Neural cell (in vitro differentiated cells): ENCODE measurements around the gene MPO. TPM values are rescaled to one million over a fixed set of nuclear protein-coding genes. Genes with fewer than 3 reads are reported as not detected.

Source experiments
- H2AFZ ChIP-seq: fragments of 200-600, 300-800 bp; sonication (generic), shearing (Covaris generic); 2 replicates; pipeline ENCODE4 v1.6.0; 2014; ENCODE audit warnings: low read depth, mild to moderate bottlenecking, antibody characterized with exemption, low read length, moderate library complexity
- H3F3A ChIP-seq: fragments of 200-600 bp; shearing (Covaris generic); 2 replicates; pipeline ENCODE4 v1.6.1; 2016; ENCODE audit warnings: mild to moderate bottlenecking, moderate library complexity, mixed read lengths, antibody characterized with exemption, low read length; ENCODE audit not compliant: insufficient read depth, poor library complexity, severe bottlenecking
- H3K27ac ChIP-seq: fragments of 200-600, 300-800 bp; sonication (generic), shearing (Covaris generic); 2 replicates; pipeline ENCODE4 v1.5.1; 2014; ENCODE audit warnings: mild to moderate bottlenecking, low read length, moderate library complexity
- H3K27me3 ChIP-seq: fragments of 300-800, 200-600 bp; sonication (generic), shearing (Covaris generic); 2 replicates; pipeline ENCODE4 v1.6.0; 2014; ENCODE audit warnings: mild to moderate bottlenecking, low read depth, low read length, moderate library complexity; ENCODE audit not compliant: insufficient read depth
- H3K36me3 ChIP-seq: fragments of 300-800, 200-600 bp; sonication (generic), shearing (Covaris generic); 2 replicates; pipeline ENCODE4 v1.5.1; 2014; ENCODE audit warnings: mild to moderate bottlenecking, antibody characterized with exemption, low read length, moderate library complexity; ENCODE audit not compliant: insufficient read depth
- H3K4me2 ChIP-seq: fragments of 300-800, 200-600 bp; sonication (generic), shearing (Covaris generic); 2 replicates; pipeline ENCODE4 v1.6.0; 2014; ENCODE audit warnings: mild to moderate bottlenecking, low read length
- H3K4me3 ChIP-seq: fragments of 300-800, 200-600 bp; sonication (generic), shearing (Covaris generic); 2 replicates; pipeline ENCODE4 v1.5.1; 2014; ENCODE audit warnings: mild to moderate bottlenecking, low read length, moderate library complexity
- H3K79me2 ChIP-seq: fragments of 200-600 bp; shearing (Covaris generic); replicated peaks from 2 replicates; pipeline ENCODE4 v1.6.0; 2014; ENCODE audit warnings: mild to moderate bottlenecking, low read length, moderate library complexity; ENCODE audit not compliant: insufficient read depth
- H3K9ac ChIP-seq: fragments of 300-800, 200-600 bp; sonication (generic), shearing (Covaris generic); 2 replicates; pipeline ENCODE4 v1.6.1; 2016; ENCODE audit warnings: mild to moderate bottlenecking, low read length, mixed read lengths
- H3K9me2 ChIP-seq: fragments of 200-600 bp; shearing (Covaris generic); 2 replicates; pipeline ENCODE4 v1.6.1; 2016; ENCODE audit warnings: mild to moderate bottlenecking, low read length, mixed read lengths; ENCODE audit not compliant: insufficient read depth
- H3K9me3 ChIP-seq: fragments of 200-600, 300-800 bp; sonication (generic), shearing (Covaris generic); 2 replicates; pipeline ENCODE4 v1.6.1; 2016; ENCODE audit warnings: mild to moderate bottlenecking, mixed run types, low read length, moderate library complexity, mixed read lengths
- H4K20me1 ChIP-seq: fragments of 200-600 bp; shearing (Covaris generic); 2 replicates; pipeline ENCODE4 v1.6.1; 2016; ENCODE audit warnings: mild to moderate bottlenecking, mixed run types; ENCODE audit not compliant: insufficient read depth
- EP300 ChIP-seq: fragments of 450-650 bp; conservative IDR thresholded peaks from 2 replicates; pipeline ENCODE4 v1.6.1; 2014; ENCODE audit warnings: antibody characterized with exemption, mild to moderate bottlenecking, moderate library complexity; ENCODE audit not compliant: poor library complexity, severe bottlenecking
- EZH2 ChIP-seq: fragments of 200-600, 300-800 bp; shearing (Covaris generic), sonication (generic); IDR thresholded peaks from 2 replicates; pipeline ENCODE4 v1.6.1; 2014; ENCODE audit warnings: antibody characterized with exemption, low read length, borderline replicate concordance, mild to moderate bottlenecking; ENCODE audit not compliant: insufficient read depth, poor library complexity, severe bottlenecking
- MXI1 ChIP-seq: fragments of 450-650 bp; conservative IDR thresholded peaks from 2 replicates; pipeline ENCODE4 v1.6.1; 2014; ENCODE audit warnings: antibody characterized with exemption, mild to moderate bottlenecking; ENCODE audit not compliant: poor library complexity, severe bottlenecking
- POLR2AphosphoS5 ChIP-seq: IDR thresholded peaks from 2 replicates; pipeline ENCODE4 v1.6.1; 2012
- RAD21 ChIP-seq: fragments of 450-650 bp; conservative IDR thresholded peaks from 2 replicates; pipeline ENCODE4 v1.6.1; 2014; ENCODE audit warnings: antibody characterized with exemption, mild to moderate bottlenecking, moderate library complexity
- SMC3 ChIP-seq: fragments of 450-650 bp; conservative IDR thresholded peaks from 2 replicates; pipeline ENCODE4 v1.6.1; 2014; ENCODE audit warnings: antibody characterized with exemption, mild to moderate bottlenecking, moderate library complexity; ENCODE audit not compliant: poor library complexity
- TAF1 ChIP-seq: IDR thresholded peaks from 2 replicates; pipeline ENCODE4 v1.6.1; 2012; ENCODE audit warnings: low read depth
- polyA plus RNA-seq: library from polyadenylated mRNA; depleted of rRNA; stranded (reverse); fragments of >200 nt; gene quantifications from 2 replicates; pipeline ENCODE4 v1.2.3, GENCODE V29; 2014
- TF ChIP-seq, protein P1 (sequence below): fragments of 450-650 bp; IDR thresholded peaks from 2 replicates; pipeline ENCODE4 v1.5.1; 2014; ENCODE audit warnings: antibody characterized with exemption, mild to moderate bottlenecking, moderate library complexity; ENCODE audit not compliant: poor library complexity, severe bottlenecking
- TF ChIP-seq, protein P2 (sequence below): IDR thresholded peaks from 2 replicates; pipeline ENCODE4 v1.6.1; 2012; ENCODE audit warnings: borderline replicate concordance

Gene MPO
- polyA plus RNA-seq, 1 donor from 2014 or later, result not detected

DNA sequence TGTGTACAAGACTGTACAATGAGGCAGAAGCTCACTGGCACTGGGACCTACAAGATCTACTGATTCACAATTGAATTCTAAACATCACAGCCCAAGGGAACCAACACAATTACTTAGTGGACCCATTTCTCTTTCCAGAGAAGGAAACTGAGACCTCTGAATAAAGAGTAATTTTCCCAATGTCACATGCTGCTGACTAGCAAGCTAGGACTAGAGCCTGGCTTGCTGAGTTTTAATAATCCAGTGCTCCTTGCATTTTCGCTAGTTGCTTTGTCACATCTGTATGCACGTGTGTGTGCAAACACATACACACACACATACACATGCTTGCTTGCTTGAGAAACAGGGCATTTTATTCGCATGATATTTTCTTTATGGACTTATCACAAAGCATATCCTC, 46.2 kb downstream of the MPO start:
- Histone ChIP-seq H3K27ac (no peak overlapping the region), H3F3A (no peaks in the 10 kb centered on the region), H3K4me3 (no peak overlapping the region), H3K27me3 (peaks cover 3% of the 10 kb centered on the region), H3K9me2 (no peaks in the 10 kb centered on the region), H3K9ac (no peak overlapping the region), H3K36me3 (no peaks in the 10 kb centered on the region), H3K79me2 (no peaks in the 10 kb centered on the region), H4K20me1 (no peaks in the 10 kb centered on the region), H3K4me2 (no peak overlapping the region), H3K9me3 (no peaks in the 10 kb centered on the region), H2AFZ (no peak overlapping the region)
- no peak for TF ChIP-seq MXI1
- no peak for TF ChIP-seq EP300
- TF ChIP-seq, protein P1, sequence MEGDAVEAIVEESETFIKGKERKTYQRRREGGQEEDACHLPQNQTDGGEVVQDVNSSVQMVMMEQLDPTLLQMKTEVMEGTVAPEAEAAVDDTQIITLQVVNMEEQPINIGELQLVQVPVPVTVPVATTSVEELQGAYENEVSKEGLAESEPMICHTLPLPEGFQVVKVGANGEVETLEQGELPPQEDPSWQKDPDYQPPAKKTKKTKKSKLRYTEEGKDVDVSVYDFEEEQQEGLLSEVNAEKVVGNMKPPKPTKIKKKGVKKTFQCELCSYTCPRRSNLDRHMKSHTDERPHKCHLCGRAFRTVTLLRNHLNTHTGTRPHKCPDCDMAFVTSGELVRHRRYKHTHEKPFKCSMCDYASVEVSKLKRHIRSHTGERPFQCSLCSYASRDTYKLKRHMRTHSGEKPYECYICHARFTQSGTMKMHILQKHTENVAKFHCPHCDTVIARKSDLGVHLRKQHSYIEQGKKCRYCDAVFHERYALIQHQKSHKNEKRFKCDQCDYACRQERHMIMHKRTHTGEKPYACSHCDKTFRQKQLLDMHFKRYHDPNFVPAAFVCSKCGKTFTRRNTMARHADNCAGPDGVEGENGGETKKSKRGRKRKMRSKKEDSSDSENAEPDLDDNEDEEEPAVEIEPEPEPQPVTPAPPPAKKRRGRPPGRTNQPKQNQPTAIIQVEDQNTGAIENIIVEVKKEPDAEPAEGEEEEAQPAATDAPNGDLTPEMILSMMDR, result no peak
- TF ChIP-seq TAF1, result no peak
- no peak for TF ChIP-seq SMC3
- TF ChIP-seq POLR2AphosphoS5, result no peak
- TF ChIP-seq, protein P2, sequence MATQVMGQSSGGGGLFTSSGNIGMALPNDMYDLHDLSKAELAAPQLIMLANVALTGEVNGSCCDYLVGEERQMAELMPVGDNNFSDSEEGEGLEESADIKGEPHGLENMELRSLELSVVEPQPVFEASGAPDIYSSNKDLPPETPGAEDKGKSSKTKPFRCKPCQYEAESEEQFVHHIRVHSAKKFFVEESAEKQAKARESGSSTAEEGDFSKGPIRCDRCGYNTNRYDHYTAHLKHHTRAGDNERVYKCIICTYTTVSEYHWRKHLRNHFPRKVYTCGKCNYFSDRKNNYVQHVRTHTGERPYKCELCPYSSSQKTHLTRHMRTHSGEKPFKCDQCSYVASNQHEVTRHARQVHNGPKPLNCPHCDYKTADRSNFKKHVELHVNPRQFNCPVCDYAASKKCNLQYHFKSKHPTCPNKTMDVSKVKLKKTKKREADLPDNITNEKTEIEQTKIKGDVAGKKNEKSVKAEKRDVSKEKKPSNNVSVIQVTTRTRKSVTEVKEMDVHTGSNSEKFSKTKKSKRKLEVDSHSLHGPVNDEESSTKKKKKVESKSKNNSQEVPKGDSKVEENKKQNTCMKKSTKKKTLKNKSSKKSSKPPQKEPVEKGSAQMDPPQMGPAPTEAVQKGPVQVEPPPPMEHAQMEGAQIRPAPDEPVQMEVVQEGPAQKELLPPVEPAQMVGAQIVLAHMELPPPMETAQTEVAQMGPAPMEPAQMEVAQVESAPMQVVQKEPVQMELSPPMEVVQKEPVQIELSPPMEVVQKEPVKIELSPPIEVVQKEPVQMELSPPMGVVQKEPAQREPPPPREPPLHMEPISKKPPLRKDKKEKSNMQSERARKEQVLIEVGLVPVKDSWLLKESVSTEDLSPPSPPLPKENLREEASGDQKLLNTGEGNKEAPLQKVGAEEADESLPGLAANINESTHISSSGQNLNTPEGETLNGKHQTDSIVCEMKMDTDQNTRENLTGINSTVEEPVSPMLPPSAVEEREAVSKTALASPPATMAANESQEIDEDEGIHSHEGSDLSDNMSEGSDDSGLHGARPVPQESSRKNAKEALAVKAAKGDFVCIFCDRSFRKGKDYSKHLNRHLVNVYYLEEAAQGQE, result no peak
- no peak for TF ChIP-seq EZH2
- no peak for TF ChIP-seq RAD21

DNA sequence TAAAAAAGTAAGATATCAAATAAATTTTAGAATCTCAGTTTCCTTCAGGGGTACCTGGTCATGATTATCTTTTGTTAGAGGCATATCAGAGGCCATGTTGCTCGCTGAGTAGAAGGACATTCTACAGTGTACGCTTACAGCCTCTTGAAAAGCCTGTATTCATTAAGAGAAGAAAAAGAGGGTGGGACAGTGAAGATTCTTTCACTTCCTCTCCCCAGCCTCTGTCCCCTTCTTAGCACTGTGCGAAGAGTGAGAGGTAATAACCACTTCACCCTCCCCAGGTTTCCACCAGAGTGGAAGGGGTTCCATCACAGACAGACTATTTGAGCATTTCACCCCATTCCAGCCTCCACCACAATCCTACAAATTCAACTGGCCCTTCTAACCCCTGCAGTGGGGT, 47.2 kb downstream of the MPO start:
- TF ChIP-seq EP300 (no peak), MXI1 (no peak), POLR2AphosphoS5 (no peak)
- TF ChIP-seq, protein P1, result no peak
- no peak overlapping the region for H3K4me3 ChIP-seq
- no peaks in the 10 kb centered on the region for H3F3A ChIP-seq
- H3K9ac ChIP-seq, result no peak overlapping the region
- no peaks in the 10 kb centered on the region for H4K20me1 ChIP-seq
- H3K27ac ChIP-seq, result no peak overlapping the region
- H3K9me3 ChIP-seq, result no peaks in the 10 kb centered on the region
- no peaks in the 10 kb centered on the region for H3K36me3 ChIP-seq
- peaks cover 3% of the 10 kb centered on the region for H3K27me3 ChIP-seq
- H2AFZ ChIP-seq, result no peak overlapping the region
- H3K79me2 ChIP-seq, result no peaks in the 10 kb centered on the region
- H3K4me2 ChIP-seq, result no peak overlapping the region
- H3K9me2 ChIP-seq, result no peaks in the 10 kb centered on the region
